SK-N-SH (cell line): ENCODE data around the gene PSMF1. TPM values are rescaled to one million over a fixed set of nuclear protein-coding genes. Genes with fewer than 3 reads are reported as not detected.

Experiments used
- CTCF ChIA-PET: fragments of 300-600, 350-600 bp; formaldehyde crosslinking; extraction: SDS; loops from one replicate; lab custom pipeline; 2021; lab: Yijun Ruan, JAX
- POLR2A ChIA-PET: fragments of 350-600 bp; sonication (Branson Sonifier 250); formaldehyde crosslinking; extraction: SDS; loops from one replicate; lab custom pipeline; 2020; ENCODE audit warnings: antibody characterized with exemption, inconsistent platforms; lab: Yijun Ruan, JAX
- DNase-seq: peaks from one replicate; pipeline ENCODE4 v3.0.0; 2012
- H2AFZ ChIP-seq: fragments of 200-600 bp; sonication (generic); 2 replicates; pipeline ENCODE4 v1.8.1; 2016; ENCODE audit warnings: antibody characterized with exemption, mild to moderate bottlenecking, low read depth
- H3F3A ChIP-seq: fragments of 200-600 bp; sonication (generic); replicated peaks from 2 replicates; pipeline ENCODE3; 2016; ENCODE audit warnings: antibody characterized with exemption, mild to moderate bottlenecking; ENCODE audit not compliant: insufficient read depth
- H3K27ac ChIP-seq, 2 experiments: fragments of 200-500 bp in 1 of 2; fragments of 200-600 bp in 1 of 2; sonication (Bioruptor generic) in 1 of 2; sonication (generic), shearing (Covaris generic) in 1 of 2; 2 replicates each; pipeline versions ENCODE4 v1.5.1 to v1.6.1; 2014 to 2016; ENCODE audit warnings: low read depth in 2 of 2, inconsistent platforms in 1 of 2, low read length in 1 of 2, mild to moderate bottlenecking in 1 of 2, mixed read lengths in 1 of 2
- H3K27me3 ChIP-seq: fragments of 200-600 bp; sonication (generic), shearing (Covaris generic); 2 replicates; pipeline ENCODE4 v1.6.1; 2016; ENCODE audit warnings: mixed run types; ENCODE audit not compliant: insufficient read depth
- H3K36me3 ChIP-seq, 2 experiments: fragments of 200-500 bp in 1 of 2; fragments of 200-600 bp in 1 of 2; sonication (Bioruptor generic) in 1 of 2; sonication (generic) in 1 of 2; replicated peaks in 1 of 2; 2 replicates each; pipeline versions ENCODE3 to v1.5.1; 2014 to 2016; ENCODE audit warnings: low read length in 1 of 2, mild to moderate bottlenecking in 1 of 2; ENCODE audit not compliant: insufficient read depth in 2 of 2, control insufficient read depth in 1 of 2
- H3K4me1 ChIP-seq, 2 experiments: fragments of 200-500 bp in 1 of 2; fragments of 200-600 bp in 1 of 2; sonication (Bioruptor generic) in 1 of 2; sonication (generic), shearing (Covaris generic) in 1 of 2; 2 replicates each; pipeline versions ENCODE4 v1.5.1 to v1.6.1; 2014 to 2016; ENCODE audit warnings: low read depth in 1 of 2, low read length in 1 of 2, mixed run types in 1 of 2; ENCODE audit not compliant: insufficient read depth in 2 of 2, control insufficient read depth in 1 of 2
- H3K4me2 ChIP-seq: fragments of 200-600 bp; sonication (generic), shearing (Covaris generic); 2 replicates; pipeline ENCODE4 v1.6.1; 2017; ENCODE audit warnings: mixed run types
- H3K4me3 ChIP-seq, 2 experiments: fragments of 200-500 bp in 1 of 2; fragments of 200-600 bp in 1 of 2; sonication (Bioruptor generic) in 1 of 2; sonication (generic), shearing (Covaris generic) in 1 of 2; 2 replicates each; pipeline versions ENCODE4 v1.5.1 to v1.8.1; 2014 to 2016; ENCODE audit warnings: low read depth in 2 of 2, inconsistent platforms in 1 of 2, low read length in 1 of 2, mild to moderate bottlenecking in 1 of 2, mixed read lengths in 1 of 2, moderate library complexity in 1 of 2
- H3K79me2 ChIP-seq: fragments of 200-600 bp; sonication (generic); 2 replicates; pipeline ENCODE4 v1.8.1; 2017; ENCODE audit warnings: mild to moderate bottlenecking; ENCODE audit not compliant: insufficient read depth
- H3K9ac ChIP-seq: fragments of 200-600 bp; sonication (generic); 2 replicates; pipeline ENCODE4 v1.6.1; 2017; ENCODE audit warnings: mixed run types
- H3K9me2 ChIP-seq: fragments of 200-600 bp; sonication (generic); 2 replicates; pipeline ENCODE4 v1.6.1; 2017; ENCODE audit warnings: mixed run types
- H3K9me3 ChIP-seq: fragments of 200-600 bp; sonication (generic); 2 replicates; pipeline ENCODE4 v1.6.1; 2017; ENCODE audit warnings: mixed run types, mild to moderate bottlenecking, moderate library complexity
- H4K20me1 ChIP-seq: fragments of 200-600 bp; sonication (generic); 2 replicates; pipeline ENCODE4 v1.6.1; 2017; ENCODE audit warnings: mild to moderate bottlenecking, mixed run types; ENCODE audit not compliant: insufficient read depth
- CHD2 ChIP-seq: fragments of 150-350 bp; IDR thresholded peaks from 2 replicates; pipeline ENCODE4 v1.6.1; 2018; ENCODE audit warnings: low read length; ENCODE audit not compliant: partially characterized antibody
- ELF1 ChIP-seq: IDR thresholded peaks from 2 replicates; pipeline ENCODE4 v1.4.0; 2012
- FOXJ3 ChIP-seq: sonication (generic); formaldehyde crosslinking; IDR thresholded peaks from 2 replicates; pipeline ENCODE4 v1.5.1; 2020; ENCODE audit warnings: mild to moderate bottlenecking, missing genetic modification reagents
- FOXM1 ChIP-seq: IDR thresholded peaks from 2 replicates; pipeline ENCODE4 v1.4.0; 2012; ENCODE audit warnings: low read depth, mild to moderate bottlenecking
- IRF3 ChIP-seq: fragments of 150-350 bp; IDR thresholded peaks from 2 replicates; pipeline ENCODE4 v1.6.1; 2016; ENCODE audit warnings: mild to moderate bottlenecking, low read depth, low read length
- JUND ChIP-seq: IDR thresholded peaks from 2 replicates; pipeline ENCODE4 v1.4.0; 2012
- NRF1 ChIP-seq: IDR thresholded peaks from 2 replicates; pipeline ENCODE4 v1.6.1; 2012; ENCODE audit warnings: low read depth, mild to moderate bottlenecking, low read length
- POLR2AphosphoS5 ChIP-seq: IDR thresholded peaks from 2 replicates; pipeline ENCODE4 v1.6.1; 2012; ENCODE audit warnings: low read depth, low read length
- RCOR1 ChIP-seq: fragments of 150-350 bp; IDR thresholded peaks from 2 replicates; pipeline ENCODE4 v1.6.1; 2017; ENCODE audit warnings: antibody characterized with exemption, low read length
- RXRA ChIP-seq: IDR thresholded peaks from 2 replicates; pipeline ENCODE4 v1.4.0; 2012; ENCODE audit warnings: low read depth, mild to moderate bottlenecking, borderline replicate concordance
- SIN3A ChIP-seq: IDR thresholded peaks from 2 replicates; pipeline ENCODE4 v1.6.1; 2012; ENCODE audit warnings: low read depth, mild to moderate bottlenecking, low read length, moderate library complexity, borderline replicate concordance
- USF1 ChIP-seq: IDR thresholded peaks from 2 replicates; pipeline ENCODE4 v1.4.0; 2012; ENCODE audit warnings: low read depth, borderline replicate concordance
- YY1 ChIP-seq: IDR thresholded peaks from 2 replicates; pipeline ENCODE4 v1.4.0; 2012; ENCODE audit warnings: low read depth, mild to moderate bottlenecking
- ZBTB33 ChIP-seq: IDR thresholded peaks from 2 replicates; pipeline ENCODE4 v1.4.0; 2012; ENCODE audit warnings: low read depth, borderline replicate concordance
- WGBS: methylation state at CpG from one replicate; pipeline ENCODE4 v1.1.6; 2017; ENCODE audit warnings: low lambda C conversion rate; 5-methylcytosine and 5-hydroxymethylcytosine counted together
- polyA plus RNA-seq, 3 experiments: library from polyadenylated mRNA; depleted of rRNA; stranded (reverse); fragments of >200 nt; gene quantifications; 2 replicates each; pipeline ENCODE4 v1.2.3, GENCODE V29; 2012
- TF ChIP-seq, protein P1 (sequence below): fragments of 150-350 bp; IDR thresholded peaks from 2 replicates; pipeline ENCODE4 v1.6.1; 2017; ENCODE audit warnings: antibody characterized with exemption, low read length, low read depth, borderline replicate concordance
- TF ChIP-seq, protein P2 (sequence below): fragments of 200-600 bp; sonication (generic); IDR thresholded peaks from 2 replicates; pipeline ENCODE4 v1.6.1; 2017; ENCODE audit warnings: antibody characterized with exemption, mild to moderate bottlenecking, moderate library complexity

PSMF1 gene
- polyA plus RNA-seq, 1 of the 3 experiments (the other 2 are of a cell fraction), result 103 TPM

- TF ChIP-seq CHD2 (no peak), RCOR1 (no peak), IRF3 (no peak), YY1 (no peak), FOXJ3 (CRISPR knock-in tag) (no peak)
- TF ChIP-seq, protein P1, sequence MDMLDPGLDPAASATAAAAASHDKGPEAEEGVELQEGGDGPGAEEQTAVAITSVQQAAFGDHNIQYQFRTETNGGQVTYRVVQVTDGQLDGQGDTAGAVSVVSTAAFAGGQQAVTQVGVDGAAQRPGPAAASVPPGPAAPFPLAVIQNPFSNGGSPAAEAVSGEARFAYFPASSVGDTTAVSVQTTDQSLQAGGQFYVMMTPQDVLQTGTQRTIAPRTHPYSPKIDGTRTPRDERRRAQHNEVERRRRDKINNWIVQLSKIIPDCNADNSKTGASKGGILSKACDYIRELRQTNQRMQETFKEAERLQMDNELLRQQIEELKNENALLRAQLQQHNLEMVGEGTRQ, result no peak
Observed at GRCh38 chr20:1199212-1199873, 80.9 kb downstream of the PSMF1 start (continued).

GRCh38 chr20:1199964-1200363 is 81.6 kb downstream of the PSMF1 start:
- POLR2A ChIA-PET, result no interaction called here

More at GRCh38 chr20:1199964-1200363, 81.6 kb downstream of the PSMF1 start:
- no peaks in the 10 kb centered on the region; the same call in 1 of the 2 replicates for H3K27me3 ChIP-seq
- H3K36me3 ChIP-seq, result no peaks in the 10 kb centered on the region
- CTCF ChIA-PET, result interaction anchor here (1.7 to 2.3 kb wide), 2 partner anchors 12 to 267 kb away, joined by 4 to 14 read pairs; partner anchors contain the start of gene NSFL1C
- H3K4me1 ChIP-seq, result no peaks in the 10 kb centered on the region
- 0 out of 2 replicates have a peak overlapping the region, but pooled peaks have one; percentile 3 for H2AFZ ChIP-seq
- no peaks in the 10 kb centered on the region for H3F3A ChIP-seq
- 93% methylated on average over 1 of the region's 1 CpG for WGBS
- H3K4me3 ChIP-seq, result no peak overlapping the region
- no peaks in the 10 kb centered on the region for H3K9me2 ChIP-seq
- DNase-seq, result no peak
- no peaks in the 10 kb centered on the region for H4K20me1 ChIP-seq
- H3K9me3 ChIP-seq, result no peaks in the 10 kb centered on the region
- TF ChIP-seq ZBTB33 (no peak), JUND (no peak), RCOR1 (no peak), NRF1 (no peak), POLR2AphosphoS5 (no peak), RXRA (no peak), FOXM1 (no peak), ELF1 (no peak), SIN3A (no peak), USF1 (no peak)
- TF ChIP-seq, protein P2, sequence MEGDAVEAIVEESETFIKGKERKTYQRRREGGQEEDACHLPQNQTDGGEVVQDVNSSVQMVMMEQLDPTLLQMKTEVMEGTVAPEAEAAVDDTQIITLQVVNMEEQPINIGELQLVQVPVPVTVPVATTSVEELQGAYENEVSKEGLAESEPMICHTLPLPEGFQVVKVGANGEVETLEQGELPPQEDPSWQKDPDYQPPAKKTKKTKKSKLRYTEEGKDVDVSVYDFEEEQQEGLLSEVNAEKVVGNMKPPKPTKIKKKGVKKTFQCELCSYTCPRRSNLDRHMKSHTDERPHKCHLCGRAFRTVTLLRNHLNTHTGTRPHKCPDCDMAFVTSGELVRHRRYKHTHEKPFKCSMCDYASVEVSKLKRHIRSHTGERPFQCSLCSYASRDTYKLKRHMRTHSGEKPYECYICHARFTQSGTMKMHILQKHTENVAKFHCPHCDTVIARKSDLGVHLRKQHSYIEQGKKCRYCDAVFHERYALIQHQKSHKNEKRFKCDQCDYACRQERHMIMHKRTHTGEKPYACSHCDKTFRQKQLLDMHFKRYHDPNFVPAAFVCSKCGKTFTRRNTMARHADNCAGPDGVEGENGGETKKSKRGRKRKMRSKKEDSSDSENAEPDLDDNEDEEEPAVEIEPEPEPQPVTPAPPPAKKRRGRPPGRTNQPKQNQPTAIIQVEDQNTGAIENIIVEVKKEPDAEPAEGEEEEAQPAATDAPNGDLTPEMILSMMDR, result no peak
- H3K27ac ChIP-seq, result no peak overlapping the region
- H3K9ac ChIP-seq, result no peak overlapping the region
- no peaks in the 10 kb centered on the region for H3K79me2 ChIP-seq
- no peak overlapping the region for H3K4me2 ChIP-seq
